Ovary (tissue), 3 donors: Measurements from ENCODE around the gene TFF2.

ENCODE experiments used
- CTCF ChIP-seq, 3 donors: fragments of 450-650 bp in 2 of 3; fragments of 200-600 bp in 1 of 3; IDR thresholded peaks; one replicate each; pipeline versions ENCODE4 v1.5.1 to v1.8.0; 2016 to 2022; ENCODE audit warnings: antibody characterized with exemption in 3 of 3, mild to moderate bottlenecking in 1 of 3
- EP300 ChIP-seq: sonication (generic); formaldehyde crosslinking; IDR thresholded peaks from one replicate; pipeline ENCODE4 v1.6.1; 2017; ENCODE audit warnings: antibody characterized with exemption
- POLR2A ChIP-seq: fragments of 450-650 bp; IDR thresholded peaks from one replicate; pipeline ENCODE4 v1.6.1; 2017; ENCODE audit warnings: antibody characterized with exemption, mild to moderate bottlenecking, moderate library complexity
- donor health status: DM: no; HTN: no; CAD: no.

GRCh38 chr21:42379426-42380215 lies 28.8 kb upstream of the TFF2 start:
- TF ChIP-seq CTCF (IDR thresholded peaks at IDR 0.05) (no peak), POLR2A (no peak), EP300 (no peak)
